Neuron (in vitro differentiated cells): Measurements from ENCODE around the gene HMGN2.
A peak's percentile ranks its signal among the peaks of the same experiment; 100 is the strongest.

Source experiments
- H2AFZ ChIP-seq: one replicate; pipeline ENCODE4 v1.6.1; 2013; ENCODE audit warnings: low read depth, mild to moderate bottlenecking, inconsistent platforms, low read length, moderate library complexity
- H3K27me3 ChIP-seq: one replicate; pipeline ENCODE4 v1.6.1; 2013; ENCODE audit warnings: low read length; ENCODE audit not compliant: insufficient read depth
- H3K36me3 ChIP-seq: one replicate; pipeline ENCODE4 v1.6.1; 2013; ENCODE audit warnings: low read length; ENCODE audit not compliant: insufficient read depth
- H3K4me1 ChIP-seq: one replicate; pipeline ENCODE4 v1.6.1; 2013; ENCODE audit warnings: low read length; ENCODE audit not compliant: insufficient read depth
- H3K4me3 ChIP-seq: 2 replicates; pipeline ENCODE4 v1.5.1; 2013; ENCODE audit warnings: mild to moderate bottlenecking, low read length, moderate library complexity
- H3K9me3 ChIP-seq: one replicate; pipeline ENCODE4 v1.6.1; 2013; ENCODE audit warnings: low read length

HMGN2 gene

GRCh38 chr1:26472320-26472900, at the start of gene HMGN2:
Gene HMGN2 (plus strand): TSS chr1:26472440. CDS start chr1:26472613, 173 bp downstream.
- H3K4me3 ChIP-seq: peak within 1 kb of the TSS; percentile 73
- peak within 1 kb of the TSS; percentile 12 for H2AFZ ChIP-seq
- peaks cover 55% of the 10 kb centered on the region for H3K36me3 ChIP-seq
- no peaks in the 10 kb centered on the region for H3K9me3 ChIP-seq
- peaks cover 28% of the 10 kb centered on the region for H3K4me1 ChIP-seq
- no peaks in the 10 kb centered on the region for H3K27me3 ChIP-seq

- H3K4me3 ChIP-seq: no peak overlapping the region
- no peaks in the 10 kb centered on the region for H3K9me3 ChIP-seq
- no peaks in the 10 kb centered on the region for H3K27me3 ChIP-seq
- H3K4me1 ChIP-seq: peaks cover 10% of the 10 kb centered on the region
- H2AFZ ChIP-seq: no peak overlapping the region
- peaks cover 42% of the 10 kb centered on the region for H3K36me3 ChIP-seq
Measured at GRCh38 chr1:26429721-26430120, 42.5 kb upstream of the HMGN2 start.

- Histone ChIP-seq H3K36me3 (peaks cover 27% of the 10 kb centered on the region), H3K27me3 (no peaks in the 10 kb centered on the region), H3K4me1 (peaks cover 10% of the 10 kb centered on the region), H3K4me3 (peak within 1 kb of the TSS; percentile 71), H2AFZ (no peak within 1 kb of the TSS), H3K9me3 (no peaks in the 10 kb centered on the region)
Measured at GRCh38 chr1:26431979-26432695, 40.1 kb upstream of the HMGN2 start, which contains the start of gene DHDDS. Gene DHDDS (plus strand): TSS chr1:26432321. CDS start chr1:26432946, 625 bp downstream.

GRCh38 chr1:26432793-26433192, 39.4 kb upstream of the HMGN2 start:
- Histone ChIP-seq H3K4me3 (peak overlapping the region; percentile 71), H3K4me1 (peaks cover 10% of the 10 kb centered on the region), H3K9me3 (no peaks in the 10 kb centered on the region), H2AFZ (no peak overlapping the region), H3K36me3 (peaks cover 25% of the 10 kb centered on the region), H3K27me3 (no peaks in the 10 kb centered on the region)

GRCh38 chr1:26434161-26434752, 38.0 kb upstream of the HMGN2 start:
- Histone ChIP-seq H3K36me3 (peaks cover 34% of the 10 kb centered on the region), H3K4me1 (peaks cover 10% of the 10 kb centered on the region), H3K9me3 (no peaks in the 10 kb centered on the region), H3K27me3 (no peaks in the 10 kb centered on the region), H2AFZ (no peak overlapping the region), H3K4me3 (no peak overlapping the region)

- Histone ChIP-seq H3K27me3 (no peaks in the 10 kb centered on the region), H2AFZ (no peak overlapping the region), H3K36me3 (peaks cover 61% of the 10 kb centered on the region), H3K4me1 (peaks cover 5% of the 10 kb centered on the region), H3K9me3 (no peaks in the 10 kb centered on the region), H3K4me3 (no peak overlapping the region)
Measured at GRCh38 chr1:26438041-26438440, 34.2 kb upstream of the HMGN2 start.

GRCh38 chr1:26440259-26440658, 32.0 kb upstream of the HMGN2 start:
- peaks cover 71% of the 10 kb centered on the region for H3K36me3 ChIP-seq
- H3K9me3 ChIP-seq: no peaks in the 10 kb centered on the region
- no peak overlapping the region for H3K4me3 ChIP-seq
- no peaks in the 10 kb centered on the region for H3K4me1 ChIP-seq
- H3K27me3 ChIP-seq: no peaks in the 10 kb centered on the region
- no peak overlapping the region for H2AFZ ChIP-seq

GRCh38 chr1:26449868-26450267, 22.4 kb upstream of the HMGN2 start:
- peaks cover 61% of the 10 kb centered on the region for H3K36me3 ChIP-seq

GRCh38 chr1:26450908-26451307, 21.3 kb upstream of the HMGN2 start:
- peaks cover 59% of the 10 kb centered on the region for H3K36me3 ChIP-seq
- no peak overlapping the region for H3K4me3 ChIP-seq
- H3K4me1 ChIP-seq: no peaks in the 10 kb centered on the region
- H3K9me3 ChIP-seq: no peaks in the 10 kb centered on the region
- no peaks in the 10 kb centered on the region for H3K27me3 ChIP-seq
- no peak overlapping the region for H2AFZ ChIP-seq

More at GRCh38 chr1:26449868-26450267, 22.4 kb upstream of the HMGN2 start:
- no peaks in the 10 kb centered on the region for H3K9me3 ChIP-seq
- no peak overlapping the region for H2AFZ ChIP-seq
- H3K27me3 ChIP-seq: no peaks in the 10 kb centered on the region
- H3K4me3 ChIP-seq: no peak overlapping the region
- no peaks in the 10 kb centered on the region for H3K4me1 ChIP-seq

- Histone ChIP-seq H3K36me3 (peaks cover 46% of the 10 kb centered on the region), H2AFZ (no peak overlapping the region), H3K9me3 (no peaks in the 10 kb centered on the region), H3K4me1 (no peaks in the 10 kb centered on the region), H3K4me3 (no peak overlapping the region), H3K27me3 (no peaks in the 10 kb centered on the region)
Measured at GRCh38 chr1:26452459-26453183, 19.6 kb upstream of the HMGN2 start.

GRCh38 chr1:26459148-26459547, 13.1 kb upstream of the HMGN2 start:
- peaks cover 43% of the 10 kb centered on the region for H3K36me3 ChIP-seq
- no peaks in the 10 kb centered on the region for H3K9me3 ChIP-seq
- H3K4me3 ChIP-seq: no peak overlapping the region
- H2AFZ ChIP-seq: no peak overlapping the region
- H3K27me3 ChIP-seq: no peaks in the 10 kb centered on the region
- no peaks in the 10 kb centered on the region for H3K4me1 ChIP-seq

- Histone ChIP-seq H2AFZ (no peak overlapping the region), H3K36me3 (peaks cover 45% of the 10 kb centered on the region), H3K4me1 (no peaks in the 10 kb centered on the region), H3K4me3 (no peak overlapping the region), H3K27me3 (no peaks in the 10 kb centered on the region), H3K9me3 (no peaks in the 10 kb centered on the region)
Measured at GRCh38 chr1:26459573-26460031, 12.6 kb upstream of the HMGN2 start.

- peaks cover 18% of the 10 kb centered on the region for H3K4me1 ChIP-seq
- H2AFZ ChIP-seq: no peak overlapping the region
- H3K36me3 ChIP-seq: peaks cover 58% of the 10 kb centered on the region
- H3K4me3 ChIP-seq: no peak overlapping the region
- no peaks in the 10 kb centered on the region for H3K27me3 ChIP-seq
- H3K9me3 ChIP-seq: no peaks in the 10 kb centered on the region
Measured at GRCh38 chr1:26468911-26469310, 3.3 kb upstream of the HMGN2 start.
